DND-41 (cell line): ENCODE measurements around the gene SUMO3.

Experiments
- CTCF ChIP-seq: IDR thresholded peaks from 2 replicates; pipeline ENCODE4 v1.5.1; 2012; ENCODE audit warnings: borderline replicate concordance, low read length, moderate library complexity, mild to moderate bottlenecking; ENCODE audit not compliant: poor library complexity, severe bottlenecking; ENCODE audit errors: extremely low read depth
- EZH2 ChIP-seq: IDR thresholded peaks from 3 replicates; pipeline ENCODE4 v1.6.1; 2012; ENCODE audit warnings: borderline replicate concordance, low read depth, mild to moderate bottlenecking, moderate library complexity, low read length, inconsistent platforms; ENCODE audit not compliant: severe bottlenecking

GRCh38 chr21:44853601-44854390, 35.9 kb upstream of the SUMO3 start:
- TF ChIP-seq CTCF = no peak
- TF ChIP-seq EZH2 = no peak
